Activated naive CD8-positive, alpha-beta T cell treated with anti-CD3 and anti-CD28 coated beads for 36 hours (primary cell): ENCODE measurements around the gene BMP4. TPM values are rescaled to one million over a fixed set of nuclear protein-coding genes. Genes with fewer than 3 reads are reported as not detected.
A peak's percentile ranks its signal among the peaks of the same experiment; 100 is the strongest.
"Not testable (repeated sequence)": the region's sequence is repeated elsewhere in the genome, so short reads cannot be mapped to it uniquely, and the experiment has no call there.

ENCODE experiments used
- DNase-seq: peaks from one replicate; pipeline ENCODE4 v3.0.0; 2021
- H3K27ac Mint-ChIP-seq: one replicate; pipeline ENCODE4 v1.8.0; 2022; ENCODE audit warnings: mild to moderate bottlenecking, moderate library complexity, mixed read lengths
- H3K27me3 Mint-ChIP-seq: one replicate; pipeline ENCODE4 v1.8.0; 2022; ENCODE audit warnings: mild to moderate bottlenecking, mixed read lengths
- H3K36me3 Mint-ChIP-seq: one replicate; pipeline ENCODE4 v1.8.0; 2021; ENCODE audit warnings: mild to moderate bottlenecking, mixed read lengths
- H3K4me1 Mint-ChIP-seq: one replicate; pipeline ENCODE4 v1.8.0; 2021; ENCODE audit warnings: mixed read lengths
- H3K4me3 Mint-ChIP-seq: one replicate; pipeline ENCODE4 v1.8.0; 2022; ENCODE audit warnings: mild to moderate bottlenecking, moderate library complexity, mixed read lengths
- H3K9me3 Mint-ChIP-seq: one replicate; pipeline ENCODE4 v1.8.0; 2022; ENCODE audit warnings: mixed read lengths
- total RNA-seq, 2 experiments: library from RNA; stranded (reverse); gene quantifications; one replicate each; pipeline ENCODE4 v1.2.3, GENCODE V29; 2021

Gene BMP4
- total RNA-seq: not detected

- H3K9me3 Mint-ChIP-seq: no peaks in the 10 kb centered on the region
- peaks cover 27% of the 10 kb centered on the region for H3K4me1 Mint-ChIP-seq
- peaks cover 88% of the 10 kb centered on the region for H3K27me3 Mint-ChIP-seq
- peak within 1 kb of the TSS; percentile 42 for H3K4me3 Mint-ChIP-seq
- no peak within 1 kb of the TSS for H3K27ac Mint-ChIP-seq
- DNase-seq: no peak
- H3K36me3 Mint-ChIP-seq: no peaks in the 10 kb centered on the region
These were observed at the start of gene BMP4 for GRCh38 chr14:53956427-53957201. Gene BMP4, minus strand, starts transcription at chr14:53956825. Its CDS starts 4,603 bp downstream, at chr14:53952222.

- no peaks in the 10 kb centered on the region for H3K9me3 Mint-ChIP-seq
- DNase-seq: no peak
These were observed 46.4 kb upstream of the BMP4 start for GRCh38 chr14:54003064-54003463.

GRCh38 chr14:54002653-54003052 is 46.0 kb upstream of the BMP4 start:
- Mint-ChIP-seq H3K4me3 (no peak overlapping the region), H3K27ac (no peak overlapping the region), H3K9me3 (no peaks in the 10 kb centered on the region), H3K27me3 (peaks cover 6% of the 10 kb centered on the region), H3K4me1 (no peaks in the 10 kb centered on the region), H3K36me3 (no peaks in the 10 kb centered on the region)
- no peak for DNase-seq

More at GRCh38 chr14:54003064-54003463, 46.4 kb upstream of the BMP4 start:
- Mint-ChIP-seq H3K4me3 (no peak overlapping the region), H3K4me1 (no peaks in the 10 kb centered on the region), H3K27me3 (peaks cover 6% of the 10 kb centered on the region), H3K27ac (no peak overlapping the region), H3K36me3 (no peaks in the 10 kb centered on the region)

GRCh38 chr14:54001189-54001878 is 44.7 kb upstream of the BMP4 start:
- Mint-ChIP-seq H3K27me3 (peaks cover 7% of the 10 kb centered on the region), H3K36me3 (no peaks in the 10 kb centered on the region), H3K4me3 (no peak overlapping the region), H3K27ac (no peak overlapping the region), H3K9me3 (no peaks in the 10 kb centered on the region), H3K4me1 (no peaks in the 10 kb centered on the region)
- no peak for DNase-seq

GRCh38 chr14:54000341-54000811 is 43.8 kb upstream of the BMP4 start:
- Mint-ChIP-seq H3K27ac (no peak overlapping the region), H3K4me3 (no peak overlapping the region), H3K4me1 (no peaks in the 10 kb centered on the region), H3K27me3 (peaks cover 4% of the 10 kb centered on the region), H3K9me3 (no peaks in the 10 kb centered on the region), H3K36me3 (no peaks in the 10 kb centered on the region)
- no peak for DNase-seq

- no peak for DNase-seq
- H3K9me3 Mint-ChIP-seq: no peaks in the 10 kb centered on the region
- no peak overlapping the region for H3K4me3 Mint-ChIP-seq
- H3K27me3 Mint-ChIP-seq: peaks cover 4% of the 10 kb centered on the region
- H3K27ac Mint-ChIP-seq: no peak overlapping the region
- no peaks in the 10 kb centered on the region for H3K4me1 Mint-ChIP-seq
- H3K36me3 Mint-ChIP-seq: no peaks in the 10 kb centered on the region
These were observed 42.5 kb upstream of the BMP4 start for GRCh38 chr14:53999061-53999488.

- Mint-ChIP-seq H3K36me3 (no peaks in the 10 kb centered on the region), H3K4me1 (no peaks in the 10 kb centered on the region), H3K27ac (no peak overlapping the region), H3K4me3 (no peak overlapping the region), H3K27me3 (peaks cover 4% of the 10 kb centered on the region), H3K9me3 (no peaks in the 10 kb centered on the region)
- DNase-seq: no peak
These were observed 39.4 kb upstream of the BMP4 start for GRCh38 chr14:53996041-53996440.

GRCh38 chr14:53993920-53994607 is 37.4 kb upstream of the BMP4 start:
- Mint-ChIP-seq H3K9me3 (no peaks in the 10 kb centered on the region), H3K4me1 (no peaks in the 10 kb centered on the region), H3K27ac (no peak overlapping the region), H3K27me3 (peaks cover 4% of the 10 kb centered on the region), H3K4me3 (no peak overlapping the region), H3K36me3 (no peaks in the 10 kb centered on the region)
- no peak for DNase-seq

- Mint-ChIP-seq H3K36me3 (no peaks in the 10 kb centered on the region), H3K27me3 (peaks cover 4% of the 10 kb centered on the region), H3K9me3 (peaks cover 6% of the 10 kb centered on the region), H3K4me1 (no peaks in the 10 kb centered on the region), H3K27ac (no peak overlapping the region), H3K4me3 (no peak overlapping the region)
- DNase-seq: no peak
These were observed 34.4 kb upstream of the BMP4 start for GRCh38 chr14:53990978-53991377.

GRCh38 chr14:53986718-53987117 is 30.1 kb upstream of the BMP4 start:
- not testable (repeated sequence) for H3K4me3 Mint-ChIP-seq, H3K36me3 Mint-ChIP-seq, H3K27ac Mint-ChIP-seq, H3K27me3 Mint-ChIP-seq, H3K4me1 Mint-ChIP-seq, DNase-seq
- H3K9me3 Mint-ChIP-seq: peaks cover 15% of the 10 kb centered on the region

- H3K27me3 Mint-ChIP-seq, DNase-seq, H3K4me1 Mint-ChIP-seq, H3K27ac Mint-ChIP-seq, H3K36me3 Mint-ChIP-seq, H3K4me3 Mint-ChIP-seq: not testable (repeated sequence)
- H3K9me3 Mint-ChIP-seq: peaks cover 15% of the 10 kb centered on the region
These were observed 28.3 kb upstream of the BMP4 start for GRCh38 chr14:53984958-53985357.

- H3K27me3 Mint-ChIP-seq: peaks cover 4% of the 10 kb centered on the region
- H3K9me3 Mint-ChIP-seq: peaks cover 15% of the 10 kb centered on the region
- H3K4me1 Mint-ChIP-seq: no peaks in the 10 kb centered on the region
- peaks cover 4% of the 10 kb centered on the region for H3K36me3 Mint-ChIP-seq
- DNase-seq: no peak
- H3K4me3 Mint-ChIP-seq: no peak overlapping the region
- no peak overlapping the region for H3K27ac Mint-ChIP-seq
These were observed 26.5 kb upstream of the BMP4 start for GRCh38 chr14:53983112-53983511.

- no peak overlapping the region for H3K27ac Mint-ChIP-seq
- peaks cover 15% of the 10 kb centered on the region for H3K9me3 Mint-ChIP-seq
- no peaks in the 10 kb centered on the region for H3K4me1 Mint-ChIP-seq
- H3K27me3 Mint-ChIP-seq: peaks cover 4% of the 10 kb centered on the region
- no peak for DNase-seq
- H3K4me3 Mint-ChIP-seq: no peak overlapping the region
- H3K36me3 Mint-ChIP-seq: peaks cover 4% of the 10 kb centered on the region
These were observed 25.9 kb upstream of the BMP4 start for GRCh38 chr14:53982546-53982945.

GRCh38 chr14:53979747-53980642 is 23.4 kb upstream of the BMP4 start:
- Mint-ChIP-seq H3K4me3 (no peak overlapping the region), H3K9me3 (peaks cover 5% of the 10 kb centered on the region), H3K27me3 (peaks cover 5% of the 10 kb centered on the region), H3K4me1 (no peaks in the 10 kb centered on the region), H3K36me3 (peaks cover 2% of the 10 kb centered on the region), H3K27ac (no peak overlapping the region)
- DNase-seq: no peak
